ENCODE data around the gene COBL. TPM values are rescaled to one million over a fixed set of nuclear protein-coding genes. Genes with fewer than 3 reads are reported as not detected.

Gene COBL
- total and polyA plus RNA-seq, 2 of the 4 experiments (the other 2 are of a cell fraction): under 0.01 TPM; not detected in 1

- no peak overlapping the region for H3K23ac ChIP-seq (ENCODE audit: low read depth, low read length)
- intact Hi-C loops (cut with micrococcal nuclease): no loop called here
- no peaks in the 10 kb centered on the region for H3K27me3 ChIP-seq (ENCODE audit: control insufficient read depth, insufficient read depth, low read length)
- no peak overlapping the region for H4K5ac ChIP-seq (ENCODE audit: low read depth, low read length)
- H3K14ac ChIP-seq (replicated peaks; ENCODE audit: low read depth, low read length): no peak overlapping the region
- H3K4ac ChIP-seq (ENCODE audit: low read depth, low read length): no peak overlapping the region
- H4K8ac ChIP-seq (ENCODE audit: low read depth in 2 of 2, low read length in 2 of 2): no peak overlapping the region
- in situ Hi-C loops (cut with MboI; ENCODE audit: low sequenced_read_pairs): no loop called here
- no peak overlapping the region for H2AFZ ChIP-seq (replicated peaks; ENCODE audit: low read length, poor library complexity)
- no peaks in the 10 kb centered on the region for H4K20me1 ChIP-seq (ENCODE audit: insufficient read depth, low read length)
- H2BK5ac ChIP-seq (ENCODE audit: low read depth, low read length, poor library complexity, severe bottlenecking): no peak overlapping the region
- no peak overlapping the region for H2AK5ac ChIP-seq (ENCODE audit: low read depth, low read length)
- no peak overlapping the region for H3K4me3 ChIP-seq (ENCODE audit: insufficient read depth, low read depth, low read length)
- H2BK20ac ChIP-seq (ENCODE audit: low read depth, low read length): no peak overlapping the region
- BruUV-seq (replicated peaks): no TSS peak
- H2BK120ac ChIP-seq (ENCODE audit: low read depth, low read length): no peak overlapping the region
- H3K18ac ChIP-seq (ENCODE audit: low read depth, low read length): no peak overlapping the region
- CTCF ChIA-PET: no interaction called here
- no peak overlapping the region for H2AK9ac ChIP-seq (replicated peaks; ENCODE audit: low read depth, low read length, poor library complexity)
- no peaks in the 10 kb centered on the region for H3K9me3 ChIP-seq (ENCODE audit: control insufficient read depth, insufficient read depth, low read length)
- no peaks in the 10 kb centered on the region for H3K9me1 ChIP-seq (ENCODE audit: insufficient read depth, low read length)
- POLR2A ChIA-PET (ENCODE audit: unreplicated experiment): no interaction called here
- no peak for DNase-seq
- WGBS, 2 experiments (ENCODE audit: extremely low coverage in 2 of 2, insufficient read length in 1 of 2): 86% methylated on average over 4 of the region's 5 CpGs; no CpG with 5 or more reads in 1 of the 2 experiments
- H3K9ac ChIP-seq (ENCODE audit: low read depth, low read length): no peak overlapping the region
- no peaks in the 10 kb centered on the region for H3K4me1 ChIP-seq (ENCODE audit: control insufficient read depth, insufficient read depth, low read length)
- no peak overlapping the region for H4K91ac ChIP-seq (ENCODE audit: insufficient read depth, low read depth, low read length)
- H3K36me3 ChIP-seq (ENCODE audit: control insufficient read depth, insufficient read depth, low read length): no peaks in the 10 kb centered on the region
- TF ChIP-seq FOS (IDR thresholded peaks at IDR 0.05; ENCODE audit: low read depth, low read length) (no peak), MAFK (IDR thresholded peaks at IDR 0.05; ENCODE audit: low read depth, low read length) (no peak), RFX5 (IDR thresholded peaks at IDR 0.05; ENCODE audit: low read depth, low read length) (no peak), BHLHE40 (IDR thresholded peaks at IDR 0.05; ENCODE audit: low read depth, low read length) (no peak), POLR2A (IDR thresholded peaks at IDR 0.05; ENCODE audit: low read depth, low read length) (no peak), ELK1 (IDR thresholded peaks at IDR 0.05; ENCODE audit: borderline replicate concordance, low read depth, low read length) (no peak), RCOR1 (IDR thresholded peaks at IDR 0.05; ENCODE audit: insufficient replicate concordance, low read length) (no peak), NFE2L2 (IDR thresholded peaks at IDR 0.05; ENCODE audit: low read depth, low read length) (no peak), SMC3 (IDR thresholded peaks at IDR 0.05; ENCODE audit: low read depth, low read length) (no peak), RAD21 (IDR thresholded peaks at IDR 0.05; ENCODE audit: low read length) (no peak), MXI1 (IDR thresholded peaks at IDR 0.05; ENCODE audit: borderline replicate concordance, low read depth, low read length) (no peak), CTCF (conservative IDR thresholded peaks at IDR 0.05; ENCODE audit: low read depth, low read length) (no peak), USF2 (IDR thresholded peaks at IDR 0.05; ENCODE audit: low read depth, low read length) (no peak), MAZ (IDR thresholded peaks at IDR 0.05; ENCODE audit: borderline replicate concordance, low read depth, low read length) (no peak), CEBPB (IDR thresholded peaks at IDR 0.05; ENCODE audit: low read depth, low read length) (no peak), CHD1 (IDR thresholded peaks at IDR 0.05; ENCODE audit: low read depth, low read length) (no peak)
- no peak overlapping the region for H3K27ac ChIP-seq (ENCODE audit: insufficient read depth, low read length)
- dilution Hi-C loops (cut with HindIII; ENCODE audit: low sequenced_read_pairs, unreplicated experiment): no loop called here
- no peak overlapping the region for H2BK15ac ChIP-seq (ENCODE audit: low read depth, low read length)
- ATAC-seq (ENCODE audit: low read depth): no peak
- no peaks in the 10 kb centered on the region for H3K79me1 ChIP-seq (ENCODE audit: low read depth in 1 of 2, low read length in 2 of 2)
- no peak overlapping the region for H3K56ac ChIP-seq (ENCODE audit: extremely low read depth, insufficient read depth, low read length)
- H3K4me2 ChIP-seq (ENCODE audit: low read depth, low read length): no peak overlapping the region
These were observed 39.6 kb downstream of the COBL start for GRCh38 chr7:51276967-51277366.

Data from IMR-90 (cell line).